Activated naive CD4-positive, alpha-beta T cell treated with anti-CD3 and anti-CD28 coated beads for 36 hours (primary cell): Measurements from ENCODE around the gene LAG3. TPM values are rescaled to one million over a fixed set of nuclear protein-coding genes. Genes with fewer than 3 reads are reported as not detected.

Experiments
- CTCF ChIA-PET: fragments of 350-600 bp; sonication (Branson Sonifier 250); formaldehyde crosslinking; loops from one replicate; lab custom pipeline; 2021; ENCODE audit warnings: antibody characterized with exemption; lab: Charles Lee
- DNase-seq: peaks from one replicate; pipeline ENCODE4 v3.0.0-alpha.2; 2020
- H3K27ac Mint-ChIP-seq: one replicate; pipeline ENCODE4 v1.8.0; 2021; ENCODE audit warnings: mild to moderate bottlenecking, mixed read lengths
- H3K27me3 Mint-ChIP-seq: one replicate; pipeline ENCODE4 v1.8.0; 2021; ENCODE audit warnings: low read depth, mixed read lengths
- H3K36me3 Mint-ChIP-seq: one replicate; pipeline ENCODE4 v1.8.0; 2021; ENCODE audit warnings: low read depth, mixed read lengths
- H3K4me1 Mint-ChIP-seq: one replicate; pipeline ENCODE4 v1.8.0; 2021; ENCODE audit warnings: low read depth, mixed read lengths
- H3K4me3 Mint-ChIP-seq: one replicate; pipeline ENCODE4 v1.8.0; 2021; ENCODE audit warnings: mild to moderate bottlenecking, moderate library complexity, mixed read lengths
- H3K9me3 Mint-ChIP-seq: one replicate; pipeline ENCODE4 v1.8.0; 2021; ENCODE audit warnings: mixed read lengths
- intact Hi-C: fragments of 100-400 bp; cut with micrococcal nuclease; formaldehyde crosslinking; loops from one replicate; pipeline ENCODE4 v1.15.1; 2023
- total RNA-seq, 2 experiments: library from RNA; stranded (reverse); gene quantifications; one replicate each; pipeline ENCODE4 v1.2.3, GENCODE V29; 2021

The LAG3 gene
- total RNA-seq, 2 experiments from 2014 or later, result 22.8 to 25.1 TPM

DNA sequence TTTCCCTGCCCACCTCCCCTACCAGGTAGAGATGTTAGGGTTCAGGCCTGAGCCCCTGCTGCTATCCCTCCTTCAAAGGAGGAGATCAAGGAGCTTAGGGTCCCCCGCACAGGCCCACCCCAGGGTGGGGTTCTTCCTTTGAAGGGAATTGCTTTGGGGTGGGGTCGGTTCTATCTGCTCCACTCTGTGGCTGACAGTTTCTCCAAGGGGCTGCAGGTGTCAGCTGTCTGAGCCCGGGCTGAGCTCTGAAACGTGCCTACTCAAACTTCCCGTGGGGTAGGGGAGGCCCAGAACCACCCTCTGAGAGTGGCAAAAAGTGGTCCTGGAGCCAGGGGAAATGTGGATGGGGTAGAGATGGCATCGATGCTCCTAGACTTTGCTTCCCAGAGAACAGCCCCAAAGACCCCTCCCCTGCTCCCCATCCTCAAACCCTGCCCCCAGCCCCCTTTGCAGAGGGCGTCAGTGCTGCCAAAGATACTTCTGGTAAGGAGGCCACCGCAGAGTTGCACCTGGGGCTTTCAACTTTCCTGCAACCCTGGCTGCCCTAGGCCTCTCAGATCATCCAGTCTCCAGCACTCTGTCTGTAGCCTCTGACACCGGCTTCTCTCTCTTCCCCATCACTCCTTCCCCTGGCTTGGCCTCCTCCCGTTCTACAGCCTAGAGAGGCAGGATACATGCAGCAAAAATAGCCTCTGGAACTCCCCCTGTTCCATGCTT, 10.7 kb downstream of the LAG3 start:
- CTCF ChIA-PET, result interaction anchor here (0.5 to 9.7 kb wide), 11 partner anchors 9 to 170 kb away, joined by 3 to 118 read pairs (median 6); partner anchors contain the start of genes MLF2 and SPSB2
- H3K9me3 Mint-ChIP-seq, result no peaks in the 10 kb centered on the region
- H3K36me3 Mint-ChIP-seq, result peaks cover 2% of the 10 kb centered on the region
- intact Hi-C loops, result no loop called here
- H3K27ac Mint-ChIP-seq, result peak overlapping the region; percentile 54
- peaks cover 86% of the 10 kb centered on the region for H3K4me1 Mint-ChIP-seq
- peak; percentile 52 for DNase-seq
- H3K4me3 Mint-ChIP-seq, result no peak overlapping the region
- H3K27me3 Mint-ChIP-seq, result no peaks in the 10 kb centered on the region

DNA sequence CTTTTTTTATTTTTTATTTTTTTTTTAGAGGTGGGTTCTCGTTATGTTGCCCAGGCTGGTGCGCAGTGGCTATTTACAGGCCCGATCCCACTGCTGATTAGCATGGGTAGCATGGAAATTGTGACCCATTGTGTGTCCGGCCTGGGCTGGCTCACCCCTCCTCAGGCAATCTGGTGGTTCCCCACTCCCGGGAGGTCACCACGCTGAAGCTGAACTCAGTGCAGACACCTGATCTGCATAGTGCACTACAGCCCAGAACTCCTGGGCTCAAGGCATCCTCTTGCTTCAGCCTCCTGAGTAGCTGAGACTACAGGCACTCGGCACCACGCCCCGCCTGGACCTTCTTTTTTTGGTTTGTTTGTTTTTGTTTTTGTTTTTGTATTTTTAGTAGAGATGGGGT, 11.5 kb downstream of the LAG3 start:
- no peak overlapping the region for H3K4me3 Mint-ChIP-seq
- no peaks in the 10 kb centered on the region for H3K9me3 Mint-ChIP-seq
- H3K4me1 Mint-ChIP-seq, result peaks cover 86% of the 10 kb centered on the region

DNA sequence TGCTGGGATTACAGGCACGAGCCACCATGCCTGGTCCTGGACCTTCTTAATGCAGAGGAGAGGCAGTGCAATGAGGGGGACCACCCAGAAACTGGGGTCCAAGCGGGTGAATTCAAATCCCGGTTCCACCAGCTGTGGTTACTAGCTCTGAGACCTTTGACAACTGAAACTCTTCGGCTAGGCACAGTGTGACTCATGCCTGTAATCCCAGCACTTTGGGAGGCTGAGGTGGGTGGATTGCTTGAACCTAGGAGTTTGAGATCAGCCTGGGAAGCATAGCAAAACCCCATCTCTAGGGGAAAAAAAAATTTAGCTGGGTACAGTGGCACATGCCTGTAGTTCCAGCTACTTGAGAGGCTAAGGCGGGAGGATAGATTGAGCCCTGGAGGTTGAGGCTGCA, 12.0 kb downstream of the LAG3 start:
- Mint-ChIP-seq H3K27me3 (no peaks in the 10 kb centered on the region), H3K4me1 (peaks cover 86% of the 10 kb centered on the region), H3K4me3 (no peak overlapping the region), H3K36me3 (no peaks in the 10 kb centered on the region), H3K27ac (no peak overlapping the region), H3K9me3 (no peaks in the 10 kb centered on the region)
- DNase-seq, result no peak
- CTCF ChIA-PET, result interaction anchor here (1.0 to 9.7 kb wide), 4 partner anchors 12 to 41 kb away, joined by 3 to 118 read pairs (median 8); partner anchors contain the start of gene MLF2
- intact Hi-C loops, result no loop called here

More for the DNA sequence above, 11.5 kb downstream of the LAG3 start:
- CTCF ChIA-PET, result interaction anchor here (0.9 to 9.7 kb wide), 7 partner anchors 12 to 171 kb away, joined by 3 to 118 read pairs (median 3); partner anchors contain the start of genes MLF2 and SPSB2
- Mint-ChIP-seq H3K27me3 (no peaks in the 10 kb centered on the region), H3K27ac (no peak overlapping the region), H3K36me3 (no peaks in the 10 kb centered on the region)
- intact Hi-C loops, result no loop called here
- DNase-seq, result no peak

DNA sequence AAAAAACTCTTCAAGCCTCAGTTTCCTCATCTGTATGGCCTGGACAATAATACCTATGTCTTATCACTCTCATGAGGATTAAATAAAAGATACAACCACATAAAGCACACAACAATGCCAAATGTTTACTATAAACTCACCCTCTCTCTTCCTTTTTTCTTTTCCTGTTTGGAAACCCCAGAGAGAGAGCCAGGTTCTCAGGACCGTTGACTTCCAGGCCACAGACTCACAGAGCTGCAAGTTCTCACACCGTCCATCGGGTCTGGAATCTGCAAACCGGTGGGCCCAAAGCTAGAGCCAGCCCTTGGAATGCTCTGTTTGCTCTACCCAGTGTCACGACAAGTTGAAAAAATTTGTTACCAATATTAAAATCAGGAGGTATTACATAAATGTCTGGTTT, 12.4 kb downstream of the LAG3 start:
- H3K27ac Mint-ChIP-seq, result no peak overlapping the region
- H3K36me3 Mint-ChIP-seq, result peaks cover 2% of the 10 kb centered on the region
- no peak overlapping the region for H3K4me3 Mint-ChIP-seq
- H3K9me3 Mint-ChIP-seq, result no peaks in the 10 kb centered on the region
- H3K4me1 Mint-ChIP-seq, result peaks cover 81% of the 10 kb centered on the region
- DNase-seq, result no peak
- intact Hi-C loops, result loop anchor here (5.0 kb wide), 1 partner anchor 168 kb away; the partner anchor contains the start of gene PTPN6
- no peaks in the 10 kb centered on the region for H3K27me3 Mint-ChIP-seq
- CTCF ChIA-PET, result interaction anchor here (1.3 to 9.7 kb wide), 3 partner anchors 11 to 41 kb away, joined by 3 to 118 read pairs (median 13); partner anchors contain the start of gene MLF2

DNA sequence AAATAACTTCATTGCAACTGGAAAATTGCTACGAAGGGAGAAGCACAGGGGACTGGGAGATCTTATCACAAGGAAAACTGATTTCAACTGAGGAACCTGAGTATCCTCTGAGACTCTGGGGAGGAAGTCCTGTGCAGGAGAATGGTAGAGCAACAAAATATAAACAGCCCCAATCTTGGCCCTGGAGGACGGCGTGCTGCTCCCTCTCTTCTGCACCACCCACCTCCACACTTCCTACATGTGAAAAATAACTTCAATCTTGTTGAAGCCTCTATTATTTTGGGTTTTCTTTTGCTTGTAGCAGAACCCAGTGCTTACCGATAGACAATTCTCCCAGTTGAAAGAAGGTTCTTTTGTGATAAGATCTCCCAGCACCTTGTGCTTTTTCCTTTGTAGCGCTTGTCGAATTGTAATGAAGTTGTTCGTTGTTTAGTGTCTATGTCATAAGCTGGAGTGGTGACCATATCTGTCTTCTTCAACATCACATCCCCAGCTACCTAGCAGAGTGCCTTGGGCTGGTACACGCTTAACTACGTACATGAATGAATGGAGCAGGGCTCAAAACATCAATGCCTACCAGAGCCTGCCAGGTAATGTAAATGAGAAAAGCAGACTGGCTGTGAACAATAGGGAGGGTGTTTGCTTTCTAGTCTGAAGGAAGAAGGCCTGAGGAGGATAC, 14.2 kb downstream of the LAG3 start:
- peak; percentile 49 for DNase-seq
- H3K27me3 Mint-ChIP-seq, result no peaks in the 10 kb centered on the region
- intact Hi-C loops, result loop anchor here (5.0 kb wide), 1 partner anchor 166 kb away; the partner anchor contains the start of gene PTPN6
- peaks cover 68% of the 10 kb centered on the region for H3K4me1 Mint-ChIP-seq
- CTCF ChIA-PET, result interaction anchor here (0.6 to 3.5 kb wide), 8 partner anchors 9 to 145 kb away, joined by 3 to 23 read pairs (median 4); no protein-coding TSS in a partner anchor
- no peaks in the 10 kb centered on the region for H3K9me3 Mint-ChIP-seq
- H3K36me3 Mint-ChIP-seq, result peaks cover 6% of the 10 kb centered on the region
- peak overlapping the region; percentile 48 for H3K4me3 Mint-ChIP-seq
- peak overlapping the region; percentile 79 for H3K27ac Mint-ChIP-seq

DNA sequence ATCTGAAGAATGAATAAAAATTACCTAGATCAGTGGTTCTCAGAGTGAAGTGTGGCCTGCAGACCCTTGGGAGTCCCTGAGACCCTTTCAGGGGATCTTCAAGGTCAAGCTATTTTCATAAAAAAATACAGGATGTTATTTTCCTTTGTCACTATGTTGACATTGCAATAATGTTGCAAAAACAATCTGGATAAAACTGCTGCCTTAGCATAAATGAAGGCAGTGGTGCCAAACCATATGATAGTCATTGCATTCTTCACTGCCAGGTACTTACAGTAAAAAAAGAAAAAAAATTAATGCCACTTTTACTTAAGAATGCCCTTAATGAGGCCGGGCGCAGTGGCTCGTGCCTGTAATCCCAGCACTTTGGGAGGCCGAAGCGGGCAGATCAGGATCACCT, 15.0 kb downstream of the LAG3 start:
- intact Hi-C loops, result loop anchor here (5.0 kb wide), 1 partner anchor 165 kb away; the partner anchor contains the start of gene PTPN6
- peak overlapping the region; percentile 79 for H3K27ac Mint-ChIP-seq
- DNase-seq, result no peak
- no peaks in the 10 kb centered on the region for H3K9me3 Mint-ChIP-seq
- peaks cover 10% of the 10 kb centered on the region for H3K36me3 Mint-ChIP-seq
- CTCF ChIA-PET, result interaction anchor here (0.5 to 3.5 kb wide), 9 partner anchors 9 to 1076 kb away, joined by 3 to 23 read pairs (median 4); no protein-coding TSS in a partner anchor
- H3K27me3 Mint-ChIP-seq, result no peaks in the 10 kb centered on the region
- H3K4me1 Mint-ChIP-seq, result peaks cover 62% of the 10 kb centered on the region
- peak overlapping the region; percentile 48 for H3K4me3 Mint-ChIP-seq

DNA sequence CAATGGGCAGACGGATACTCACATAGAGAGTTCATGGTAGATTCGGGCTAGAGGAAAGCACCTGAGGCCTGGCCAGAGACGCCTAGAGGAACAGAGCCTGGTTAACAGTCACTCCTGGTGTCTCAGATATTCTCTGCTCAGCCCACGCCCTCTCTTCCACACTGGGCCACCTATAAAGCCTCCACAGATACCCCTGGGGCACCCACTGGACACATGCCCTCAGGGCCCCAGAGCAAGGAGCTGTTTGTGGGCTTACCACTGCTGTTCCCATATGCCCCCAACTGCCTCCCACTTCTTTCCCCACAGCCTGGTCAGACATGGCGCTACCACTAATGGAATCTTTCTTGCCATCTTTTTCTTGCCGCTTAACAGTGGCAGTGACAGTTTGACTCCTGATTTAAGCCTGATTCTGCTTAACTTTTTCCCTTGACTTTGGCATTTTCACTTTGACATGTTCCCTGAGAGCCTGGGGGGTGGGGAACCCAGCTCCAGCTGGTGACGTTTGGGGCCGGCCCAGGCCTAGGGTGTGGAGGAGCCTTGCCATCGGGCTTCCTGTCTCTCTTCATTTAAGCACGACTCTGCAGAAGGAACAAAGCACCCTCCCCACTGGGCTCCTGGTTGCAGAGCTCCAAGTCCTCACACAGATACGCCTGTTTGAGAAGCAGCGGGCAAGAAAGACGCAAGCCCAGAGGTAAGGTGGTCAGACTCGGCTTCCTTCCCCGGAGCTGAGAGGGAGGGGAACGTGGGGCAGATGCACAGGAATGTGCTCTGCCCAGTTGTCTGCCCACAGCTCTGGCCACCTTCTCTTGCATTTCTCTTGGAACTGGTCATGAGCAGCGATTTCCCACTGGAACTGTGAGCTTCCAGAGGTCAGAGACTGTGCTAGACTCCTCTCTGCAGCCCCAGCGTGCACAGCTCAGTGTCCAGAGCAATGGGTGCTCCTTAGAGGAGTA, 16.9 kb downstream of the LAG3 start, which contains the start of gene CD4:
TSS of gene CD4 (plus strand) at position 557 of the 953 bp plus-strand sequence. CDS start 10,611 bp downstream, outside the sequence.
- Mint-ChIP-seq H3K4me1 (peaks cover 57% of the 10 kb centered on the region), H3K27ac (peak within 1 kb of the TSS; percentile 96), H3K4me3 (peak within 1 kb of the TSS; percentile 97), H3K36me3 (peaks cover 20% of the 10 kb centered on the region), H3K9me3 (no peaks in the 10 kb centered on the region), H3K27me3 (no peaks in the 10 kb centered on the region)
- CTCF ChIA-PET, result interaction anchor here (0.5 to 6.5 kb wide), 12 partner anchors 8 to 1189 kb away, joined by 3 to 39 read pairs (median 6); partner anchors contain the start of genes LAG3, MLF2 and PTMS
- DNase-seq, result peak; percentile 95
- intact Hi-C loops, result loop anchor here (1.0 to 5.0 kb wide), 6 partner anchors 9 to 163 kb away; partner anchors contain the start of genes ING4, MLF2 and PTPN6

DNA sequence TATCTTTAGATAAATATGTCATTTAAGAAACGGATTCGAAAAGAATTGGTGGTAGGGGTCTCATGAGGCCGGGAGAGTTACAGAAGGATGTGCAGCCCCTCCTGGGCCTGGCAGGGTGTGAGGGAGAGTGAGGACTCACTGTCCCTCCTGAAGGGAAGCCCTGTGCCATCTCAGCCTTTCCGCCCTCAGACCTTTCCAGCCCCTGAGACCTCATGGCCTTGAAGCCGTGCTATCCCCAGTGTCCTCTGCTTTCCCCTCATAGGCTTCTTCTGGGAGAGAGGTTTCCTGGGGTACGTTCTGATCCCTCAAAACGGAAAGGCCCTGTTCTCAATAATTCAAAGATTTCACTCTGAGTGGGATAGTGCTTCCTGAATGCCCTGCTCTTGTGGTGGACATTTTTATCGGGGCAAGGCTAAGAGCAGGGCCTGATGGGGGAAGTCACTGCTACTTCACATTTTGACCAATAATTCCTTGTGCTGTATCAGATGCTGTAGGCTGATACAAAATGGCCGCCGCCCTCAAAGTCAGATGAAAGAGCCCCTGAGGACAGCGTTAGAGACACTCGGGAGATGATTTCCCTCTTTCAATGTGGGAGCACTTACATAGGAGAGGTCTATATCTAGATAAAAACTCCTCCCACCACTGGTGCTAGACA, 18.3 kb downstream of the LAG3 start:
- intact Hi-C loops, result loop anchor here (1.0 to 5.0 kb wide), 3 partner anchors 62 to 298 kb away; partner anchors contain the start of genes CHD4, MRPL51, NCAPD2 and USP5
- no peaks in the 10 kb centered on the region for H3K27me3 Mint-ChIP-seq
- DNase-seq, result peak; percentile 78
- CTCF ChIA-PET, result interaction anchor here (0.7 to 6.5 kb wide), 7 partner anchors 10 to 177 kb away, joined by 3 to 39 read pairs (median 13); partner anchors contain the start of genes LAG3, MLF2 and PTMS
- H3K4me1 Mint-ChIP-seq, result peaks cover 52% of the 10 kb centered on the region
- peak overlapping the region; percentile 97 for H3K4me3 Mint-ChIP-seq
- peaks cover 29% of the 10 kb centered on the region for H3K36me3 Mint-ChIP-seq
- no peaks in the 10 kb centered on the region for H3K9me3 Mint-ChIP-seq
- peak overlapping the region; percentile 96 for H3K27ac Mint-ChIP-seq

DNA sequence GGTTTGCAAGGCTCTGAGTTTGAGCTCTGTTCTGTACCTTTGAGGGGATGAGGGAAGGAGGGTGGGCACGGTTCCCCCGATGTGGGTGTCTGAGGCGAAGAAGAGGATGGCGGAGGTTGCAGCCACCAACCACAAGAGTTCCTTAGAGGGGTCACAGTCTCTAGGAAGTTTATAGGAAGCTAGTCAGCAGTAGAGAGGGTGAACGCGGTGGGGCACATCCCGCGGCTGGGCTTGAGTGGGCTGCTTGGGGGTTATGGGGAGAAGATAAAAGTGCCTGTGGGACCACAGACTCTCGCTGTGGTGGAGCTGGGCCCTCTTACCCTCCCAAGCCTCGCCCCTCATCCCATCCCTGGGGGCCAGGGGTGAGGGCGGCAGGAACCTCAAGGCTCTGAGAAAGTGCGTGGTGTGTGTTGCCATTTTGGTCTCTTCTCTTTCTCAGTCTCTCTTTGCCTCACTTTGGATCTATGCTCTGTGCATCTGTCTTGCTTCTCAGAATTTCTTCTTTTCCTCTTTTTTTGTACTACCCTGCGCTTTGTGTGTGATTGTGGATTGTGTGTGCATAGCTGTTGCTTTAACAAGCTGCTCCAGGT, 19.7 kb downstream of the LAG3 start:
- Mint-ChIP-seq H3K4me3 (peak overlapping the region; percentile 97), H3K9me3 (no peaks in the 10 kb centered on the region), H3K27me3 (no peaks in the 10 kb centered on the region), H3K4me1 (peaks cover 55% of the 10 kb centered on the region), H3K36me3 (peaks cover 36% of the 10 kb centered on the region), H3K27ac (peak overlapping the region; percentile 96)
- DNase-seq, result no peak
- CTCF ChIA-PET, result interaction anchor here (0.6 to 6.5 kb wide), 17 partner anchors 10 to 234 kb away, joined by 3 to 39 read pairs (median 4); partner anchors contain the start of genes COPS7A, LAG3, MLF2 and PTMS
- intact Hi-C loops, result loop anchor here (1.0 to 5.0 kb wide), 4 partner anchors 19 to 300 kb away; partner anchors contain the start of genes CHD4, MRPL51, NCAPD2 and USP5
